GM19455 (cell line): ENCODE data around the gene FRMD4A.
"Not testable (repeated sequence)": the region's sequence is repeated elsewhere in the genome, so short reads cannot be mapped to it uniquely, and the experiment has no call there.

Experiments
- ATAC-seq: cut with Tn5 transposase; IDR thresholded peaks from one replicate; pipeline ENCODE4 v1.9.1; 2021; ENCODE audit not compliant: unreplicated experiment

FRMD4A gene

DNA sequence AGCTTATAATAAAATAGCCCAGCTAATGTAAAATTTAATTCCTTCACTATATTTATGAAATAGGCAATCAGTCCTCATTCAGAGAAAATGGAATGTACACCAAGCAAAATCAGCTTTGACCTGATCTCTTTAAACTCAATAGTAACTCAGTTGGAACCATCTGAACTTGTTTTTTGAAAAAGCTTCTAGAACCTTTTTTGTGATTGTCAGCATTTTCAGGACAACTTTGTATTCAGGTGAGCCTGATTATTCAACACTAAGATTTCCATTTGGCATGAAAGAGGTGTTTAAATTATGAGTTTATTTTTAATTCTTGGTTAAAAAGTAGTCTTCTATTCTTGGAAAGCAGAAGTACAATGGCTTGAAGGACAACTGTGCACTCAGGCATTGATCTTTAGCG, 89.5 kb downstream of the FRMD4A start:
- ATAC-seq = no peak

DNA sequence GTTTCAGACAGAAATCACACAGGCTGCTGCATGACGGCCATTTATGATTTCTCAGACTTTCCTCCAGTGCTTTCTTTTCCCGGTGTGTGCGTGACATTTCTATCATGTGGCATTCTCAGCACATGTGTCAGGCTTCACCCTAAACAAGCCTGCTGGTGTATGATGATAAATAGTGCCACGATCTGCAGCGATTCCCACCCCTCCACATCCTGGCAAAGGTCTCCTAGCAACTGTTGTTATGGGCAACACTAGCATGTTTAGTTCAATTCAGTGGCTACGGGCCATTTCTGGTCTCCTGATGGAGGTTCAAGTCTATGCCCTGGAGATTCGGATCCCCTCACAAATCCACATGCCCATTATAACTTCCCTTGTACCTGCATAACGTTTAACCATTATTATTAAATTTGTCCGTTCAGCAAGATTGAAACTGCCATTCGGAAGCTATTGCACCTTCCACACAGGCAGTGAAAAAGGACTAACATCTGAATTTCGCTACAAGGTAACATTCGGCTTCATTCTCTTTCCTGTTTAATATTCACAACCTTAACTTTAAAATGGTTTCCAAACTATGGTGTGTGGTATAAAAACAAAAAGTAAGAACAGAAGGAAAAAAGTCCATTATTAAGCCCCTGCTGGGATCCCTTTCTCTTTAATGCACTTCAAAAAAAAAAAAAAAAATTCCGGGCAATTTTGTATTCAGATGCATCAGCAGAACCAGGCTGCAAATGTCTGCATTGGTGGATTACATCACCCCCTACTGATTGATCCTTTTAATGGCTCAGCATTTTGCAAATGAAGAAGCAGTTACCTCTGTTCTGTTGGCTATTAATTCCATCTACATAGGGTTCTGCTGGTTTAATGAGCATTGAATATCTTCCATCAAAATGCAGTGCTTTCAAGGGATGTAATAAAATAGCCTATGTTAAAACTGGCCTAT, 90.2 kb downstream of the FRMD4A start:
- no peak for ATAC-seq

DNA sequence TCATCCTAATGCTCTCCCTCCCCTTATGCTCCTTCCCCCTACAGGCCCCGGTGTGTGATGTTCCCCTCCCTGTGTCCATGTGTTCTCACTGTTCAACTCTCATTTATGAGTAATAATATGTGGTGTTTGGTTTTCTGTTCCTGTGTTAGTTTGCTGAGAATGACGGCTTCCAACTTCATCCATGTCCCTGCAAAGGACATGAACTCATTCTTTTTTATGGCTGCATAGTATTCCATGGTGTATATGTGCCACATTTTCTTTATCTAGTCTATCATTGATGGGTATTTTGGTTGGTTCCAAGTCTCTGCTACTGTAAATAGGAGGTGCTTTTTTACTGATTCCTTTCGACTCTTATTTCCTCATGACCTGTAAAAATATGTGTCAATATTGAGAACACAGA, 92.1 kb downstream of the FRMD4A start:
- ATAC-seq = not testable (repeated sequence)

DNA sequence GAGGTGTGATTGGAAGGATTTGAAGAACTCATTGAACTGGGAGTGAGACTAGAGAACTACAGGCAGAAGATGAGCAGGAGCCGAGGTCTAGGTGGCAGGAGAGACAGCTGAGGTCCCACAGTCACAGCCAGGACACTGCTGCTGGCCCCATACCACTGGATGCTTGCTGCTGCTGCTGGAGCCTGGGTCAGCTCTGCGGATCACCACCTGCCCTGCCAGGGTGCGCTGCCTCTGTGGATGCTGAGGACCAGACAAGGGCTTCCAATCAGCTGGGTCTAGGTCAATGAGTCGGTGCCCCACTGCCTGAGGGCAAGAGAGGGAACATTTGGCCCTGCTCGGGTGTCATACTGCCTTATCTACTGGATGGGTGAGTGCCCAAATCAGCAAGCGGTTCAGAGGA, 94.4 kb downstream of the FRMD4A start:
- no peak for ATAC-seq

DNA sequence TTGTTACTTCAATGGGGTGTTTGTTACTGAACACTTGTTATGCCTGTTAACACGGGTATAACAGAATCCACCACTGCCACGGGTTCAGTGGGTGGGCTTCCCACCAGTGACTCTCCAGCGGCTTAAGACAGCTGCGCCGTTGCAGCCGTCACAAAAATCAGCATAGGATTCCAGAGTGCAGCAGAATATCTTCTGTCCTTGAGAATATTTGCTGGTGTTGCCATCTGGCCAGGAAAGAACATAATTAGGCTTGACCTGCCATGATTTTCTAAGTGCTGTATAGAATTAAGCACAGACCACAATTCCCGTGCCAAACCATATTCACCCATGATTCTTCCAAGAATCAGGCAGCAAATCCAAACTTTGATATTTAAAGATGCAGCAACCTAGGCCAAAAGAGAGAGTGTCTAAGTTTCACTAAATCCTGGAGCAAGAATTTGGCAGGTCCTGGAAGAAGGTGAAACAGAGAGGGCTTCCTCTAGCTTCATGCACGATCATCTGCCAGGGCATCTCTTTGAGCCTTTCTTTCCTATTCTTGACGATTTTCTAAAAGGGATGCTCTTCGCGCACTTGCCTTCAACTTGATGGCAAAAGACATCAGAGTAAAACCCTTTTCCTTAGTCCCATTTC, 95.0 kb downstream of the FRMD4A start:
- no peak for ATAC-seq

DNA sequence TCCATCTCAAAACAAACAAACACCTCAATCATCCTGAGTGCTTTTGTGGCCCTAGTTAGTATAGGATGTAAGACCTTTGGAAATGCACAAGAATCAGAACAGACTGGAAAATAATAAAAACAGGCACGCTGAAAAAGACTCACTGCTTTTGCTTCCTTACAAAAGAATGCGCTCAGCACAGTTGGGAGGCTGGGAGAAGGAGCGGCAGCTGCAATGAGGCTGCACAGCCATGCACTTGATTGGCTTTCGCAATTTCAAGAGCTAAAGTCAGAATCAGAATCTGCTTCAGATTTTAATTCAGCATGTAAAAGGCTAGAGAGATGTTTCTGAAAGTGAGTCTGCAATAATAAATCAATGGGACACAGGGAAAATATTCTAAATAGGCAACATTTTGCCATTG, 97.2 kb downstream of the FRMD4A start:
- ATAC-seq = no peak

DNA sequence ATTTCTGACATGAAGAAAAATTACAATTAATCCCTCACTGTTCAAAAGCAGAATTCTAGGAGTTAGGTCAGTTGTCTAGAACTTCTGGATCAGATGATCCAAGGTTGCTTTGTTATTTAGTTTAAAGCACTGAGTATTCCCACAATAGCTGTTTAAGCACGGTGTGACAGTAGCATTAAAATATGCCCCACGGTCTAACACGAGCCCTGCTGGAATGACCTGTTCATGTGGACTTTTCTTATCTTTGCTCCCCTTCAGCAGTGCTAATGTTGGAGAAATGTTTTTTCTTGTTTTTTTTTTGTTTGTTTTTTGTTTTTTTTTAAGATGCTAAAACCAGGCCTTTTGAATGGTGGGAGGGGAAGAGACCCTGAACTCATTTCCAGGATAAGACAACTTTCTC, 101.9 kb downstream of the FRMD4A start:
- not testable (repeated sequence) for ATAC-seq

DNA sequence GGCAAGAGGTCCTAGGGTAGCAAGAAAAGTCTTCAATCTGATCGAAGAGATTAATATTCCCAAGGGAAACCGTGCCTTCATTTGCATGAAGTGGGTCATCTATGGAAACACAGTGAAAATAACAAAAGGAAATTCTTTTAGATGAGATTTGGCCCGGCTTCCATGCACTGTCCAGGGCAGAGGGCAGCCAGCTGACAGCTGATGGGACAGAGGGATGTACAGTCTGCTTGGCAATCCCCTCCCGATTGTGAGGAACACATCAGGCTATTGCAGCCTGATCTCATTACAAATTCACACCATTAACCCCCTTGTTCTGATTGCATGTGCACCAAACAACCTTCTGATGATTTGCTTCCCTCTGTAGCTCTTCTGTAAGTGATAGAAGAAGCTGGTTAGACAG, 105.3 kb downstream of the FRMD4A start:
- no peak for ATAC-seq

DNA sequence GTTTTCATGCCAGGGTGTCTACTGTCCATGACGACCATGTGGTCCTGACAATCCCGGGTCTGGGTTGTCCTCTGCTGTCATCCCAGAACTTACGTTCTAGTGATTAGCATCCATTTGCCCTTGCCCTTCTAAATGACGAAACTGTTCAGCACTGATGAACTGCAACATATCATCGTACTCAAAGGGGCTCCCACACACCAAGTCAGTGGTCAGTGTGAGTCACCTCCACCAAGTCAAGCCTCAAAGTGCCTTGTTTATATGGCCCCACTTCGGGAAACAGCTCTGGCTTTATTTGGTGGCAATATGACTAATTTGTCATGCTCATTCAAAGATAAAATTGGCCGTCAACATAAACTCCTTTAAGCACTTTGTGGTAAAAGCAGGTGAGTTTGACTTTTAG, 110.7 kb downstream of the FRMD4A start:
- no peak for ATAC-seq

DNA sequence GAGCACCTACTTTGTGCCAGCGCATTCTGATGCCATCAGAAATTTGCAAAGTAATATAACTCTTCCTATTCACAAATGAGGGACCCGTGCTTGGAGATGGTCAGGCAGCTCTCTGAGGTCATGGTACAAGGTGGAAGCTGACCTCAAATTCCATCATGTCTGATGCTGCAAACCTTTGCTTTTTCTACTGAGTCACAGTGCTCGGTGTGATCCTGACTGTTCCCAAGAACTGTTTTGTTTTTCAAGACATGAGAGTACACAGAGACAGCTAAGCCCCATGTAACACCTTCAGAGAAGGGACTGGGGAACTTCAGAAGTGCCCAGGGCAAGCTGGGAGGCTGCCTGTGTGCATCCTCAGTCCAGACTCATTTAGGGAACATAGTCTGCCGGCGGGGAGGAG, 111.3 kb downstream of the FRMD4A start:
- no peak for ATAC-seq

DNA sequence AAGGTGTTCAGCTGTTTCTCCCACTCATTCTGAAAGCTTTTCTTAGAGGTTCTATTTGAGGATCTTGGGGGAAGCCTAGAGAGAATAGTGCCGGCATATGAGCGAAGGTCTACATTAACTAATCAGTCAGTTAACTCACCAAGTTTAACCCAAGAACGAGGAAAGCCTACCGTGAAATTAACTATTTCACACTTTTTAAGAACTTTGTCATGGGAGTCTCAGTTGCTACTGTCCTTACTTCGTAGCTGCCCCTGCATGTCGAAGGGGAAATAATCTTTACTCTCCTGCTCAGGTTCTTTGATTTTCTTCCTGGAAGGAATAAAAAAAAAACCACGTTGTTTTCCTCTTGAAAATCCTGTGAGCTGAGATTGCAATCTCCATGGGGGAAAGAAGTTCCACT, 115.1 kb downstream of the FRMD4A start:
- ATAC-seq = no peak

DNA sequence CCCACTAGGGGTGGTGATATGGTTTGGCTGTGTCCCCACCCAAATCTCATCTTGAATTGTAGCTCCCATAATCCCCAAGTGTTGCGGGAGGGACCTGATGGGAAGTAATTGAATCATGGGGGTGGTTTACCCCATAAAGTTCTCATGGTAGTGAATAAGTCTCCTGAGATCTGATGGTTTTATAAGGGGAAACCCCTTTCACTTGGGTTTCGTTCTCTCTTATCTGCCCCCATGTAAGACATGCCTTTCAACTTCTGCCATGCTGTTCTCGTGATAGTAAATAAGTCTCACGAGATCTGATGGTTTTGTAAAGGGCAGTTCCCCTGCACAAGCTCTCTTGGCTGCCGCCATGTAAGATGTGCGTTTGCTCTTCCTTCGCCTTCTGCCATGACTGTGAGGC, 117.0 kb downstream of the FRMD4A start:
- not testable (repeated sequence) for ATAC-seq

DNA sequence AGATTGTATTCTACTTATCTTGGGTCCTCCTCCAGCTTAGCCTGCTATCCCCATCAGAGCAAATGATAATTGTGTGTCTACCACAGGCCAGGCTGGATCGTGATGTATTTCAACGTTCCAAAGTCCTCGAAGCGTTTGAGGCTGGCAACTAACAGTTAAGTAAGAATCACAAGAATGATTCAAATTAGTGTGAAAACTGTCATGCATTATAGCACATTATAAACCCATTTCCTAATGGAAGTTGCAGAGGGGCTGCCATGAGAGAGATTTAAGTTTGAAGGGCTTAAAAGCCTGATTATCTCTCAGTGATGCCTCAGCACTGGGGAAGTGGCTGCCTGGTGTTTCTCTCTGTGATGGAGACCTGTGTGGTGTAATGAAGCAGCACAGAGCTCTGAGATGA, 119.1 kb downstream of the FRMD4A start:
- ATAC-seq = no peak

DNA sequence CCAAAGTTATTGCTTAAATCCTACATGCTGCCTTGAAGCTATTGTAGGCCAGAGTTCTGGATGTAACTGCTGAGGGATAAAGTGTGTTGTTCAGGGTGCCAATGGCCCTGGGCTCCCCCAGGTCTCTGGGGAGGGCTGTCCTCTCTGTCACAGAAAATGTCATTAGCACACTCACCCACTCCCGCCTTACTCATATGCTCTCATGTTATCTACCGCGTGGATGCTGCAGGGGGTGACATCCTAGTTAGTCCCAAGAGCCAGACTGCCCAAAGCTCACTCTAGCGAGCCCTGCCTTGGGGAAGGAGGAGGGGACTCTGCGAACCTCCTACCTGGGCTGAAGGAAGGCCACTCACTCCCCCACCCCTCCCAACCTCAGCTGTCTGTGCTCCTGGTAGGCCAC, 122.5 kb downstream of the FRMD4A start:
- no peak for ATAC-seq

DNA sequence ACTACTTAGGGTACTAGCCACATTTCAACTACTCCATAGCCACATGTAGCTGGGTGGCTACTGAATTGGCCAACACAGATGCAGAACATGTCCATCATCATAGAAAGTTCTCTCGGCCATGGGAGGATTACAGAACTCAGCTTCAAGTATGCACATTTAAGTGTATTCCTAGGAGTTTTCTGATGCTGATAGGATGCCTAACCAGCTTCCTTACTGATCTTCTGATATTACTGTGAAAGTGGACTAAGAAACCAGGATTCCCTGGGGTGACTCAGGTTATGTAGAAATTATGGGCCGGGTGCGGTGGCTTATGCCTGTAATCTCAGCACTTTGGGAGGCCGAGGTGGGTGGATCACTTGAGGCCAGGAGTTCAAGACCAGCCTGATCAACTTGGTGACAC, 125.5 kb downstream of the FRMD4A start:
- no peak for ATAC-seq

DNA sequence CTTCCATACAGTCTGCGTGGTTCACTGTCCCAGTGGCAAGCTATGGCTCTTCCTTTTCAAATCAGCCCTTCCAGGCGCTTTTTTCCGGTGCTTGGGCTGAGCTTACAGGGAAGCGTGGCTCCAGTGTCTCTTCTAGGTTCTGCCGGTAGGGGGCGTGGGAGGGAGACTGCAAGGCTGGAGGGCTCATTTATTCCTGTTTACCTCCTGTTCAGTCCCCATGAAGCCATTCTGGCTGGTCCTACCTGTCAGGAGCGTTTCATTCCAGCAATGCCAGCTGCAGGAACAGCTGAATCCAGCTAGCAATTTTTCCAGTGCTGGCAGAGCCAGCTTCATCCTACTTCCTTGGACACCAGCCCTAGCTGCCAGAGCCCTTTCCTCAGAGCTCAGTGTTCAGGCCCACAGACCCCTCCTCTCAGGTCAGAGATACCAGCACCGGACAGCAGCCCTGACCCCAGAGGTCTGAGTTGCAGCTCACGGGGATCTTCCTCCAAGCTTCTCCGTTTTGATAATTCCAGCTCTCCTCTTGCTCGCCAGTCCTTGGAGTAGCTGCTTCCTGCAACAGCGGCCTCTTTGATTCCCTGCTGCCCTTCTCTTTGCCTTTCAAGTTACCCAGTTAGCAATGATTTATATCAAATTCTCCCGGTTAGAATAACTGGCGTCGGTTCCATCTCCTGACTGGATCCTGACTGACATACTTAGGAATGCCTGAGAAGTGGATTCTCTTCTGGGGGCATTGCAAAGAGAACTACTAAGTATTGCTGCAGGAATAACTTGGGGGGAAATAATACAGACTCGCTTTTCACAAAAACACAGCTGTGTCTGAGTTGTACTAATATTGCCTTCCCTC, 129.8 kb downstream of the FRMD4A start:
- ATAC-seq = no peak

DNA sequence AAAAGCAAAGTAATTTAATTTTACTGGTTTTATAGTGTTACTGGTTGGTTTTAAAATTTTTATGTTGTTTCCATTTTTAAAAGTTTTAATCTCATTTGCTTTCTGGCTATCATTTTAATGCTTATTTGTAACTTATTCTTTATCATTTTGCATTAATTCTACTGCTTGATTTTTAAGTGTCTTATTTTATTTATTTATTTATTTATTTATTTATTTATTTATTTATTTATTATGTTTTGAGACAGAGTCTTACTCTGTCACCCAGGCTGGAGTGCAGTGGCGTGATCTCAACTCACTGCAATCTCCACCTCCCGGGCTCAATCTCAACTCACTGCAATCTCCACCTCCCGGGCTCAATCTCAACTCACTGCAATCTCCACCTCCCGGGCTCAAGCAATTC, 131.6 kb downstream of the FRMD4A start:
- not testable (repeated sequence) for ATAC-seq

DNA sequence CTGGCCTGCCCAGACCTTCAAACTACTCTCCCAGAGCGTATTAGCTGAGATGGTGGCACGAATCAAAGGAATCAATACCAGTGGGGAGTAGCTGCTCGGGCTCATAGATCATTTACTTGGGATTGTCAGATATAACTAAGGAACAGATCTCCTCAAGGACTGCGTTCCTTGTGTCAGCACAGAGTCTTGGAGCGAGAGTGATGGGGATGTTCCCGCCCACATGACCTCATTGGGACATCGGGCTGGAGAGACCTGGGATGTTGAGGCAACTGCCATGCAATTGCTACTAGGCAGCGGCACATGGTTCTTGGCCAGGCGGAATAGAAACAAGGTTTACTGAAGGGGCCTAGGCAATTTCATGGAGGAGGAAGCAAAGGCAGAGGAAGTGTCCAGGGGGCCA, 132.6 kb downstream of the FRMD4A start:
- no peak for ATAC-seq

DNA sequence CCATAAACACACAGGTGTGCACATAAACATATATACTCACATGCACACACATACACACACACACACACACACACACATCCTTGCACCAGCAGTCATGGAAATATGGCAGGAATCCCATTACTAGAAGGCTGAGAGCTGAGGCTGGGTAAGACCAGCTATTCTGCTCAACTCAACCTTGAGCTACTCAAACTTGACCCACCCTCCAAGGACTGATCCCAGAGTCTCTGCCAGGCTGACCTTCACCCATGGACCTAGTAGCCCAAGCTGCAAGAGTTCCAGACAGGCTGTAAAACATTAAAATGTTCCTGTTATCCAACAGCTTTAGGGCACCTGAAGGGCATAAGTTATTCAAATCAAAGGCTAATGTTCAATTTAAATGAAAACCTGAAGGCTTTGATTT, 134.6 kb downstream of the FRMD4A start:
- ATAC-seq = no peak

DNA sequence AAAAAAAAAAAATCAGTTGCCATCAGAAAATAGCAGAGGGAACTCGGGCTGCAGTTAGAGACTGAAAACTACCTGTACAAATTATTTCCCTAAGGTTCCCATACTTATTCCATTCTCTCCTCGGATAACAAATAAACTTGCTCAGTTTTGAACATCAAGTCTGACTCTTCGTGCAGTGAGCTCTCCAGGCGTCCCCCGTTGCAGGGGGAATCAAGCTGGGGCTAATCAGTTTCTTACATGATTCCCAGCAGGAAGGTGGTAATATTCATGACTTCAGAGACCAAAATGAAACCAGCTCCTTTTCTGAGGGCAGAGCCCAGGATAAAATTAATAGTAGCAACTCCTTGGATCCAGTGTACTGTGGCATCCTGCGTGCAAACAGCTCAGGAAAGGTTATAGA, 135.3 kb downstream of the FRMD4A start:
- ATAC-seq = no peak

DNA sequence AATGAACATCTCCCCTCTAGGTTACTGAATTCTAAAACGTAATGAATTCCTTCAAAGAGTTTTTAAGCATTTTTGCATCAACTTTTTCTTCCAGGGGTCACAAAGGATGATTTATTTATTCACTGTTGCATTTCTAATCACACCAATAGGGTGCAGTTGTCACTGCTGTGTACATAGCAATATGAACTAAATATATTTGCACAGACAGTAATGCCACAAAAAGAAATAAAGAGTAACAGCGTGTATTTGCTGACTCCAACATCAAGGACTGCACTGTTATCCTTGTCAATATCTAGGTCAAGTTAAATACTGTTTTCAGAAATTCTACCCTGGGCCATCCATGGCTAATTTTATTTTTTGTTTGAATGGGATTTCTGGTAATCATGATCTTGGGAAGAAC, 138.0 kb downstream of the FRMD4A start:
- no peak for ATAC-seq

DNA sequence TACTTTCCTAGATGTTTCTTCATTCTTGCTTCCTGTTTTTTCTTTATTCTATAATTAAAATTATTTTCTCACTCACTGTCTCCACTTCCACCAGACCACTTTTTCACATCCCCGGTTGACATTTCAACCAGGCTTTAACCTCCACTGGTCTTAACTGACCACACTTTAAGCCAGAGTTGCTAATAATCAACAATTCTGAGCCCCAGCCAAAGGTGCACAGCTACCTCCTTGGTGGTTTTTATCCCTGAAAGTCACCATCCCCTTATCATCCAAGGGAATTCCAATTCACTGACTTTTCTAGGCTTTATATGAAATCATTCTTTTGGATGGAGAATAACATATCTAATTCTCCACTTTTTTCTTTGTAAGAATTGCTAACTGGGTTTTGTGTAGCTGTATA, 138.9 kb downstream of the FRMD4A start:
- ATAC-seq = no peak
